HG03558 (cell line): ENCODE data around the gene ZSCAN5B.
"Not testable (repeated sequence)": the region's sequence is repeated elsewhere in the genome, so short reads cannot be mapped to it uniquely, and the experiment has no call there.

Experiments used
- ATAC-seq: cut with Tn5 transposase; IDR thresholded peaks from one replicate; pipeline ENCODE4 v1.9.1; 2021; ENCODE audit warnings: moderate number of reproducible peaks; ENCODE audit not compliant: unreplicated experiment; ENCODE audit errors: extremely low read depth

The ZSCAN5B gene

DNA sequence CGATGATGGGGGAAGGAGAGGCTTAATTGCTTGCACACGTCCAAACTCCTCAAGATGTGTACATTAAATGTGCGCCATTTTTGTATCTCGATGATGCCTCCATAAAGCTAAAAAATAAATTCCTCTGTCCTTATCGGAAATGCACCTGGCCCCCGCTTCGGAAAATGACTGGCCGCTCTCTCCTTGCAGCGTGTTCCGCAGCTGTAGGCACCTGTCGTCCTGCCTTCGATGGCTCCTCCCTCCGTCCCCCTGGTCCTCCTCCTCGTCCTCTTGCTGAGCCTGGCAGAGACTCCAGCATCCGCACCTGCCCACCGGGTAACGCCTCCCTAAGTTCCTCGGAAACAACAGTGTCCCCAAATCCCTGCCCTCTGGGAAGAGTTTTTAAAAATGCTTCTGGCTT is 20.7 kb downstream of the ZSCAN5B start:
- ATAC-seq, result no peak

DNA sequence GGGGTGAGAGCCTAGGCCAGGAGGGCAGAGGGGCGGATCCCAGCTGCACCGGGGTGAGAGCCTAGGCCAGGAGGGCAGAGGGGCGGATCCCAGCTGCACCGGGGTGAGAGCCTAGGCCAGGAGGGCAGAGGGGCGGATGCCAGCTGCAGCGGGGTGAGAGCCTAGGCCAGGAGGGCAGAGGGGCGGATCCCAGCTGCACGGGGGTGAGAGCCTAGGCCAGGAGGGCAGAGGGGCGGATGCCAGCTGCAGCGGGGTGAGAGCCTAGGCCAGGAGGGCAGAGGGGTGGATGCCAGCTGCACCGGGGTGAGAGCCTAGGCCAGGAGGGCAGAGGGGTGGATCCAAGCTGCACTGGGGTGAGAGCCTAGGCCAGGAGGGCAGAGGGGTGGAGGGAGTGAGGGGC is 21.3 kb downstream of the ZSCAN5B start:
- ATAC-seq, result not testable (repeated sequence)

GRCh38 chr19:56175861-56176307 is 21.7 kb downstream of the ZSCAN5B start, which contains the start of gene GALP:
TSS of gene GALP (plus strand) at chr19:56176008. CDS start at chr19:56177109, 1,101 bp downstream.
- ATAC-seq, result not testable (repeated sequence)

- ATAC-seq, result no peak
Measured at GRCh38 chr19:56174550-56174949, 23.0 kb downstream of the ZSCAN5B start.

- ATAC-seq, result no peak
Measured at GRCh38 chr19:56174086-56174485, 23.5 kb downstream of the ZSCAN5B start.

GRCh38 chr19:56170261-56170660 is 27.3 kb downstream of the ZSCAN5B start:
- no peak for ATAC-seq

GRCh38 chr19:56167064-56167578 is 30.5 kb downstream of the ZSCAN5B start:
- no peak for ATAC-seq

GRCh38 chr19:56163097-56163496 is 34.5 kb downstream of the ZSCAN5B start:
- no peak for ATAC-seq

DNA sequence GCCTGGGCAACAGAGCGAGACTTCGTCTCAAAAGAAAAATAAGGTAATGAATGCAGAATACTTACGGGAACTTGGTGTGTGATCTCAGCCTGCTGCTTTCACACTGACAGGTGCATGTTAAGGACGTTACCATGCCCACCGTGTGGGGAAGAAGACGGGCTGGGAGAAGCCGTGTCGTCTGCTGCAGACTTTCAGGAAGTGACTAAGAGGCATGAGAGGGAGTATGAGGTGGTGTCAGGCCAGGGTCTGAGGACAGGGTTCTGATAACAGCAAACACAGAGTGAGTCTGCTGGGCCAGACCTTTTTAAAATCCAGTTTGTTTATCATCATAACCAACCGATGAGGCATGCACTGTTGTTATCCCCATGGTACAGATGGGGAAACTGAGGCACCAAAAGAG is 35.3 kb downstream of the ZSCAN5B start:
- no peak for ATAC-seq

DNA sequence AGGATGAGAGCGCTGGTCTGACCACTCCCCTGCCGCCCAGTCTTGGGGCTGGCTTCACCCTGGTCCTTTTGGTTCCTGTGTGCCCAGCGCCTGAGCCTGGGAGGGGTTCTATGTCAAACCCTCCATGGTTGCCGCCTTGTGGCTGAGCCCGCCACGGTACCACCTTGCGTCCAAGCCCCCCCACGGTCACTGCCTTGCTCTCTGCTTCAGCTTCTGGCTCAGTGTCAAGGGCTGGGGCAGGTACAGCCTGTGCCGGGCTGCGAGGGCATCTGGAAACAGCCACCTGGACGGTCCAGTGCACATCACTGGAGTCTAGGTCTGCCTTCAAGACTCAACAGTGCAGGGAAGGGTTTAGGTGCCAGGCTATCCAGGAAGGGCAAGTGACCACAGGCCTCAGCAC is 36.0 kb downstream of the ZSCAN5B start:
- no peak for ATAC-seq

- ATAC-seq, result no peak
Measured at GRCh38 chr19:56159622-56160271, 37.8 kb downstream of the ZSCAN5B start.

- ATAC-seq, result no peak
Measured at GRCh38 chr19:56159009-56159559, 38.5 kb downstream of the ZSCAN5B start.

DNA sequence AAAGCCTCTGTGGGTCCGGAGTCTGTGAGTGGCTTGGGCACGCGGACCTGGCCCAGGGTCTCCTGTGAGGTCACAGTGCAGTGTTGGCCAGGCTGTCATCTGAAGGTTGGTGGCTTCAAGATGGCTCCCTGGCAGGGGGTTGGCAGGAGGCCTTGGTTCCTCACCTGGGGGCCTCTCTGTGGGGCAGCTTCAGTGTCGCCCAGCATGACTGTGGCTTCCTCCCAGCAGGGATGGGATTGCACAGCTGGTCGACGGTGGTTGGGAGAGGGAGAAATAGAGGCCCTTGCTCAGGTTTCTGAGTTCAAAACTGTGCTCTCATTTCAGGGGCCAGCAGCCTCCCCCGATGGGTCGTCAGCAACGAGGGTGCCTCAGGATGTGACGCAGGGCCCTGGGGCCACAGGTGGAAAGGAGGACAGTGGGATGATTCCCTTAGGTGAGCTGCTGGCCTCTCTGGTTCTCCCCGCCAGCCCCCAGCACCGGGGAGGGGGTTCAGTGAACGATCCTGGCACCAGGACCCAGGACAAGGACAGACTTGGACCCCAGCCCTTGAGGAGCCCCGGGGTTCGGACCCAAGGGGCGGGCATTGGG is 39.3 kb downstream of the ZSCAN5B start:
- ATAC-seq, result no peak

GRCh38 chr19:56156768-56157167 is 40.8 kb downstream of the ZSCAN5B start:
- ATAC-seq, result no peak

DNA sequence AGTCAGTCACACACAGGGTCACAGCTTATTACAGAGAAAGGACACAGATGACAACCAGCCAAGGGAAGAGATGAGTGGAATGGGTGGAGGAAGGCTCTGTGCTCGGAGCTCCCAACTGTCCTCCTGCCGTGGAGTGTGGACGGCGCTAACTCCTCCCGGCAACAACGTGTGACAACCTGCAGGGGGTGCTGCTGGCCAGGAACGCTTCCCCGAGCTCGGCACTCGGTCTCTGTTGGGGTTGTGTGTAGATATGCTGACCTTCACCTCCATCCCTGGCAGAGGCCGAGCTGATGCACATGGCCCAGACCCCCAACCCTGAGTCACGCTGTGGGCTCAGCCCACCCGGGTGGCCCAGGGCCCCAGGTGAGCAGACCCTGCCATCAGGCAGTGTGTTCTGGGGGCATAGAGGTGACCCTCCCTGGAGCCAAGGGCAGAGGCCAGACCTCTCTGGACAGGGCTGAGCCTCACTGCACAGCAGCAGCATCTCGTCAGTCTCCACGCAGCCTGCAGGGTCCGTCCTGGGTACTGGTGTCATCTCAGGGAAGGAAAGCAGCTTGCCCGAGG is 42.4 kb downstream of the ZSCAN5B start:
- ATAC-seq, result no peak

- no peak for ATAC-seq
Measured at GRCh38 chr19:56153507-56153906, 44.1 kb downstream of the ZSCAN5B start.

DNA sequence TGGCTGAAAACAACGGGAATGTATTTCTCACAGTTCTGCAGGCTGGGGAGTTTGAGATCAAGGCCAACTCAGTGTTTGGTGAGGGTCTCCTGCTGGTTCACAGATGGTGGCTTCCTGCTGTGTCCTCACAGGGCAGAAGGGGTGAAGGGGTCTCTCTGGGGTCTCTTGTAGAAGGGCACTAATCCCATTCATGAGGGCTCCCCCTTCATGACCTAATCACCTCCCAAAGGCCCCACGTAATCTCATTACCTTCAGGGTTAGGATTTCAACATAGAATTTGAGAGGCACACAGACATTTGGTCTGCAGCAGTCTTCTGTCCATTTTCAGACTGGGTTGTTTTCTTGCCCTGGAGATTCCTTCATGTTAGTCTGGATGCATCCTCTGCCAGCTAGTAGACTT is 44.9 kb downstream of the ZSCAN5B start:
- ATAC-seq, result no peak

DNA sequence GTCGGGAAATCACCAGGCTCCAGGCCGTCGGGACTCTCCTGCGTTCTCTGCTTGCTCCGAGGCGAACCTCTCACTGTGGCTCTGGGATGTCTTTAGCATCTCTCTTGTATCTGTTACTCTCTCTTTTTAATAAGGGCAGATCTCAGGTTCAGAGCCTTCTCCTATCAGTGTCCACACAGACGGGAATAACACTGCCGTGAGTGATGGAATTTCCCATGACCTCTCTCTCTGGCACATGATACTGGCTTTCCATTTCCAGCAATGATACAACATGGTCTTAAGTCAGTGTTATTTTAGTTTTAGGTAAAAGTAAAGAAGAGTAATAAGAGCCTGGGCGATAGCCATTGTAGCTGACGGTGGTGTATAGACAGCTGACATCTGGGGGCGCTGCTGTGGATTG is 47.2 kb downstream of the ZSCAN5B start:
- no peak for ATAC-seq

DNA sequence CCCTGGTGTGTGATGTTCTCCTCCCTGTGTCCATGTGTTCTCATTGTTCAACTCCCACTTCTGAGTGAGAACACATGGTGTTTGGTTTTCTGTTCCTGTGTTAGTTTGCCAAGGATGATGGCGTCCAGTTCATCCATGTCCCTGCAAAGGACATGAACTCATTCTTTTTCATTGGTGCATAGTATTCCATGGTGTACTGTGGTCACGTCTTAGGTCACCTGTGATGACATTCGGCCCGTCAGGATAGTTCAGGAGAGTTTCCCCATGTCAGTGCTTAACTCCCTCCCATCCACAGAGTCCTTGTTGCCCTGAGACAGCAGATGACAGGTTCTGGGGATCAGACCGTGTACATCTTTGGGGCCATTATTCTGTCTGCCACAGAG is 47.9 kb downstream of the ZSCAN5B start:
- ATAC-seq, result no peak

GRCh38 chr19:56148955-56149655 is 48.5 kb downstream of the ZSCAN5B start:
- not testable (repeated sequence) for ATAC-seq

DNA sequence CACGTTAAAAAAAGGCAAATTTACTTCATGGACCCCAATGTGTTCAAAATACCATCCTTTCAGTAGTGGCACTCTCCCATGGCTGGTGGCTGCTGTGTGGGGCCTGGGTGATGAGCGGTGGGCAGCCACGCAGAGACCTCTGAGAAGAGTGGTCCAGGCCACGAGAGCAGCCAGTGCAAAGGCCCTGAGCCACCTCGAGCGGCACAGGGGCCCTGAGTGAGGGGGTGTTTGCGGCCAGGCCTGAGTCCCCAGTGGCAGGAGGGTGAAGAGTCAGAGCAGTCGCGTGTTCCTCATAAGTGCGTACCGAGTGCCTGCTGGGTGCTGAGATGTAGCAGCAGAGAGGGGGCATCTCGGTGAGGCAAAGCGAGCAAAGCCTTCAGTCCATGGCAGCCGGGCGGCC is 49.5 kb downstream of the ZSCAN5B start:
- no peak for ATAC-seq
